HEK293 (cell line): ENCODE results near the gene RPL36.

Experiments
- BCL11B ChIP-seq: fragments of 450-650 bp; formaldehyde crosslinking; IDR thresholded peaks from 2 replicates; pipeline ENCODE4 v1.5.1; 2016; ENCODE audit warnings: low read depth, missing biosample characterization, missing genetic modification characterization
- OSR2 ChIP-seq: fragments of 450-650 bp; formaldehyde crosslinking; IDR thresholded peaks from 2 replicates; pipeline ENCODE4 v1.5.1; 2016; ENCODE audit warnings: missing biosample characterization, missing genetic modification characterization
- ZBTB21 ChIP-seq: fragments of 450-650 bp; formaldehyde crosslinking; IDR thresholded peaks from 2 replicates; pipeline ENCODE4 v1.5.1; 2017; ENCODE audit warnings: missing biosample characterization, missing genetic modification characterization
- ZNF114 ChIP-seq: fragments of 450-650 bp; formaldehyde crosslinking; IDR thresholded peaks from 2 replicates; pipeline ENCODE4 v1.5.0; 2017; ENCODE audit warnings: missing biosample characterization, missing genetic modification characterization
- ZNF121 ChIP-seq: fragments of 450-650 bp; formaldehyde crosslinking; IDR thresholded peaks from 2 replicates; pipeline ENCODE4 v1.5.1; 2016; ENCODE audit warnings: missing biosample characterization, missing genetic modification characterization
- ZNF16 ChIP-seq: fragments of 450-650 bp; formaldehyde crosslinking; IDR thresholded peaks from 2 replicates; pipeline ENCODE4 v1.5.1; 2016; ENCODE audit warnings: low read depth, missing biosample characterization, missing genetic modification characterization
- ZNF169 ChIP-seq: fragments of 450-650 bp; formaldehyde crosslinking; IDR thresholded peaks from 2 replicates; pipeline ENCODE4 v1.5.1; 2016; ENCODE audit warnings: missing biosample characterization, missing genetic modification characterization
- ZNF221 ChIP-seq: fragments of 450-650 bp; formaldehyde crosslinking; IDR thresholded peaks from 2 replicates; pipeline ENCODE4 v1.5.1; 2017; ENCODE audit warnings: missing biosample characterization, missing genetic modification characterization, borderline replicate concordance
- ZNF274 ChIP-seq, 2 experiments: fragments of 200-500 bp in 1 of 2; fragments of 450-650 bp in 1 of 2; sonication (Bioruptor generic) in 1 of 2; formaldehyde crosslinking in 1 of 2; IDR thresholded peaks; 2 replicates each; pipeline versions ENCODE4 v1.5.1 to v1.6.1; 2014 to 2016; ENCODE audit warnings: borderline replicate concordance in 1 of 2, inconsistent platforms in 1 of 2, low read length in 1 of 2, missing biosample characterization in 1 of 2, missing genetic modification characterization in 1 of 2
- ZNF473 ChIP-seq: fragments of 450-650 bp; formaldehyde crosslinking; IDR thresholded peaks from 2 replicates; pipeline ENCODE4 v1.5.1; 2017; ENCODE audit warnings: missing biosample characterization, missing genetic modification characterization
- ZNF521 ChIP-seq: fragments of 450-650 bp; formaldehyde crosslinking; IDR thresholded peaks from 2 replicates; pipeline ENCODE4 v1.5.1; 2017; ENCODE audit warnings: missing biosample characterization, mild to moderate bottlenecking, missing genetic modification characterization
- ZNF596 ChIP-seq: fragments of 450-650 bp; IDR thresholded peaks from 2 replicates; pipeline ENCODE4 v1.5.0; 2018; ENCODE audit warnings: missing biosample characterization, mild to moderate bottlenecking, missing genetic modification characterization, moderate library complexity
- ZNF626 ChIP-seq: fragments of 450-650 bp; sonication (Bioruptor Pico); formaldehyde crosslinking; IDR thresholded peaks from 2 replicates; pipeline ENCODE4 v1.5.1; 2018; ENCODE audit warnings: missing biosample characterization, missing genetic modification characterization, inconsistent platforms
- ZNF707 ChIP-seq: fragments of 450-650 bp; formaldehyde crosslinking; IDR thresholded peaks from 2 replicates; pipeline ENCODE4 v1.5.1; 2016; ENCODE audit warnings: missing biosample characterization, missing genetic modification characterization
- ZNF747 ChIP-seq: fragments of 450-650 bp; formaldehyde crosslinking; IDR thresholded peaks from 2 replicates; pipeline ENCODE4 v1.5.1; 2016; ENCODE audit warnings: missing biosample characterization, missing genetic modification characterization
- ZNF843 ChIP-seq: fragments of 450-650 bp; formaldehyde crosslinking; IDR thresholded peaks from 2 replicates; pipeline ENCODE4 v1.5.1; 2016; ENCODE audit warnings: missing biosample characterization, missing genetic modification characterization
- ZSCAN16 ChIP-seq: fragments of 450-650 bp; formaldehyde crosslinking; IDR thresholded peaks from 2 replicates; pipeline ENCODE4 v1.5.1; 2016; ENCODE audit warnings: missing biosample characterization, missing genetic modification characterization
- TF ChIP-seq, protein P1 (sequence below): fragments of 450-650 bp; formaldehyde crosslinking; IDR thresholded peaks from 2 replicates; pipeline ENCODE4 v1.5.1; 2016; ENCODE audit warnings: missing biosample characterization, missing genetic modification characterization
- TF ChIP-seq, protein P2 (sequence below): fragments of 450-650 bp; formaldehyde crosslinking; IDR thresholded peaks from 2 replicates; pipeline ENCODE4 v1.5.1; 2016; ENCODE audit warnings: missing biosample characterization, missing genetic modification characterization, borderline replicate concordance
- TF ChIP-seq, protein P3 (sequence below): fragments of 450-650 bp; formaldehyde crosslinking; IDR thresholded peaks from 2 replicates; pipeline ENCODE4 v1.5.1; 2017; ENCODE audit warnings: missing biosample characterization, missing genetic modification characterization
- TF ChIP-seq, protein P4 (sequence below): fragments of 450-650 bp; formaldehyde crosslinking; IDR thresholded peaks from 2 replicates; pipeline ENCODE4 v1.5.1; 2017; ENCODE audit warnings: missing biosample characterization, missing genetic modification characterization
- TF ChIP-seq, protein P5 (sequence below): fragments of 450-650 bp; formaldehyde crosslinking; IDR thresholded peaks from 2 replicates; pipeline ENCODE4 v1.5.1; 2016; ENCODE audit warnings: missing biosample characterization, missing genetic modification characterization
- TF ChIP-seq, protein P6 (sequence below): fragments of 450-650 bp; formaldehyde crosslinking; IDR thresholded peaks from 2 replicates; pipeline ENCODE4 v1.5.1; 2016; ENCODE audit warnings: missing biosample characterization, missing genetic modification characterization
- TF ChIP-seq, protein P7 (sequence below): fragments of 450-650 bp; formaldehyde crosslinking; IDR thresholded peaks from 2 replicates; pipeline ENCODE4 v1.5.0; 2017; ENCODE audit warnings: missing biosample characterization, missing genetic modification characterization, borderline replicate concordance

The RPL36 gene

DNA sequence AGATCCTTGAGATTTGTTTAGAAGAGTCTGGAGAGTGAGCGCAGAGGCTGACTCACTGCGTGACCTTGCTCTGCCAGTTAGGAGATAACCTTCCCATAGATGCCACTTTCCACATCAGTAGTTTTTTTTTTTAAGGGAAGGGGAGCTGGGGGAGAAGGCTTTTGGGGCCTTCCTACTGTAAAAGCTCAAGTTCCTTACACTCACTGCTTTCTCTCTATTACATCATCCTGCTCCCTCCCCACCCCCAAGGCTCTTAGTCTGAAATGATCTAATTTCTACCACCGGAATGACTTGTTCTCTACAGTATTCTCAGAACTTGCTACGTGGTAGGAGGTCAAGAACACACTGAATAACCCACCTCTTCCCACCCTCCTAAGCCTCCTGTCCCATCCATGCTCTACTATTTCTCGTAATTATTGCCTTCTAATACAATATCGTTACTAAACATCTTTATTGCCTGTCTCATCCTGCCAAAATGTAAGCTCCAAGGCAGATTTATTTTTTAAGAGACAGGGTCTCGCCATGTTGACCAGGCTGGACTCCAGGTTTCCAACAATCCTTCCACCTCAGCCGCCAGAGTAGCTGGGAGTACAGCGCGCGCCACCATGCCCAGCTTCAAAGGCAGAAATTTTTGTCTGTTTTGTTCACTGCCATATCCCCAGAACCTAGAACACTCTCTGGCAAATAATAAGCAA lies 28.6 kb downstream of the RPL36 start (continued):
- TF ChIP-seq ZNF843 = no peak; the same call in 1 of the 2 replicates
- no peak for TF ChIP-seq BCL11B (tag by site-specific recombination)
- TF ChIP-seq ZNF121 = no peak
- TF ChIP-seq, protein P1, sequence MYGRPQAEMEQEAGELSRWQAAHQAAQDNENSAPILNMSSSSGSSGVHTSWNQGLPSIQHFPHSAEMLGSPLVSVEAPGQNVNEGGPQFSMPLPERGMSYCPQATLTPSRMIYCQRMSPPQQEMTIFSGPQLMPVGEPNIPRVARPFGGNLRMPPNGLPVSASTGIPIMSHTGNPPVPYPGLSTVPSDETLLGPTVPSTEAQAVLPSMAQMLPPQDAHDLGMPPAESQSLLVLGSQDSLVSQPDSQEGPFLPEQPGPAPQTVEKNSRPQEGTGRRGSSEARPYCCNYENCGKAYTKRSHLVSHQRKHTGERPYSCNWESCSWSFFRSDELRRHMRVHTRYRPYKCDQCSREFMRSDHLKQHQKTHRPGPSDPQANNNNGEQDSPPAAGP (tag by site-specific recombination) = peak; percentile 55; the same call in 1 of the 2 replicates
- TF ChIP-seq ZNF114 (tag by site-specific recombination) = no peak
- TF ChIP-seq, protein P2, sequence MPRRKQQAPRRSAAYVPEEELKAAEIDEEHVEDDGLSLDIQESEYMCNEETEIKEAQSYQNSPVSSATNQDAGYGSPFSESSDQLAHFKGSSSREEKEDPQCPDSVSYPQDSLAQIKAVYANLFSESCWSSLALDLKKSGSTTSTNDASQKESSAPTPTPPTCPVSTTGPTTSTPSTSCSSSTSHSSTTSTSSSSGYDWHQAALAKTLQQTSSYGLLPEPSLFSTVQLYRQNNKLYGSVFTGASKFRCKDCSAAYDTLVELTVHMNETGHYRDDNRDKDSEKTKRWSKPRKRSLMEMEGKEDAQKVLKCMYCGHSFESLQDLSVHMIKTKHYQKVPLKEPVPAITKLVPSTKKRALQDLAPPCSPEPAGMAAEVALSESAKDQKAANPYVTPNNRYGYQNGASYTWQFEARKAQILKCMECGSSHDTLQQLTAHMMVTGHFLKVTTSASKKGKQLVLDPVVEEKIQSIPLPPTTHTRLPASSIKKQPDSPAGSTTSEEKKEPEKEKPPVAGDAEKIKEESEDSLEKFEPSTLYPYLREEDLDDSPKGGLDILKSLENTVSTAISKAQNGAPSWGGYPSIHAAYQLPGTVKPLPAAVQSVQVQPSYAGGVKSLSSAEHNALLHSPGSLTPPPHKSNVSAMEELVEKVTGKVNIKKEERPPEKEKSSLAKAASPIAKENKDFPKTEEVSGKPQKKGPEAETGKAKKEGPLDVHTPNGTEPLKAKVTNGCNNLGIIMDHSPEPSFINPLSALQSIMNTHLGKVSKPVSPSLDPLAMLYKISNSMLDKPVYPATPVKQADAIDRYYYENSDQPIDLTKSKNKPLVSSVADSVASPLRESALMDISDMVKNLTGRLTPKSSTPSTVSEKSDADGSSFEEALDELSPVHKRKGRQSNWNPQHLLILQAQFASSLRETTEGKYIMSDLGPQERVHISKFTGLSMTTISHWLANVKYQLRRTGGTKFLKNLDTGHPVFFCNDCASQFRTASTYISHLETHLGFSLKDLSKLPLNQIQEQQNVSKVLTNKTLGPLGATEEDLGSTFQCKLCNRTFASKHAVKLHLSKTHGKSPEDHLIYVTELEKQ = no peak
- TF ChIP-seq, protein P3, sequence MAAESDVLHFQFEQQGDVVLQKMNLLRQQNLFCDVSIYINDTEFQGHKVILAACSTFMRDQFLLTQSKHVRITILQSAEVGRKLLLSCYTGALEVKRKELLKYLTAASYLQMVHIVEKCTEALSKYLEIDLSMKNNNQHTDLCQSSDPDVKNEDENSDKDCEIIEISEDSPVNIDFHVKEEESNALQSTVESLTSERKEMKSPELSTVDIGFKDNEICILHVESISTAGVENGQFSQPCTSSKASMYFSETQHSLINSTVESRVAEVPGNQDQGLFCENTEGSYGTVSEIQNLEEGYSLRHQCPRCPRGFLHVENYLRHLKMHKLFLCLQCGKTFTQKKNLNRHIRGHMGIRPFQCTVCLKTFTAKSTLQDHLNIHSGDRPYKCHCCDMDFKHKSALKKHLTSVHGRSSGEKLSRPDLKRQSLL = peak; percentile 79
- TF ChIP-seq, protein P4, sequence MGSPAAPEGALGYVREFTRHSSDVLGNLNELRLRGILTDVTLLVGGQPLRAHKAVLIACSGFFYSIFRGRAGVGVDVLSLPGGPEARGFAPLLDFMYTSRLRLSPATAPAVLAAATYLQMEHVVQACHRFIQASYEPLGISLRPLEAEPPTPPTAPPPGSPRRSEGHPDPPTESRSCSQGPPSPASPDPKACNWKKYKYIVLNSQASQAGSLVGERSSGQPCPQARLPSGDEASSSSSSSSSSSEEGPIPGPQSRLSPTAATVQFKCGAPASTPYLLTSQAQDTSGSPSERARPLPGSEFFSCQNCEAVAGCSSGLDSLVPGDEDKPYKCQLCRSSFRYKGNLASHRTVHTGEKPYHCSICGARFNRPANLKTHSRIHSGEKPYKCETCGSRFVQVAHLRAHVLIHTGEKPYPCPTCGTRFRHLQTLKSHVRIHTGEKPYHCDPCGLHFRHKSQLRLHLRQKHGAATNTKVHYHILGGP (tag by site-specific recombination) = no peak
- no peak for TF ChIP-seq ZNF747 (tag by site-specific recombination)
- TF ChIP-seq, protein P5, sequence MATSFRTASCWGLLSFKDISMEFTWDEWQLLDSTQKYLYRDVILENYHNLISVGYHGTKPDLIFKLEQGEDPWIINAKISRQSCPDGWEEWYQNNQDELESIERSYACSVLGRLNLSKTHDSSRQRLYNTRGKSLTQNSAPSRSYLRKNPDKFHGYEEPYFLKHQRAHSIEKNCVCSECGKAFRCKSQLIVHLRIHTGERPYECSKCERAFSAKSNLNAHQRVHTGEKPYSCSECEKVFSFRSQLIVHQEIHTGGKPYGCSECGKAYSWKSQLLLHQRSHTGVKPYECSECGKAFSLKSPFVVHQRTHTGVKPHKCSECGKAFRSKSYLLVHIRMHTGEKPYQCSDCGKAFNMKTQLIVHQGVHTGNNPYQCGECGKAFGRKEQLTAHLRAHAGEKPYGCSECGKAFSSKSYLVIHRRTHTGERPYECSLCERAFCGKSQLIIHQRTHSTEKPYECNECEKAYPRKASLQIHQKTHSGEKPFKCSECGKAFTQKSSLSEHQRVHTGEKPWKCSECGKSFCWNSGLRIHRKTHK = no peak
- TF ChIP-seq ZNF169 (tag by site-specific recombination) = no peak
- TF ChIP-seq ZNF707 = no peak
- TF ChIP-seq, protein P6, sequence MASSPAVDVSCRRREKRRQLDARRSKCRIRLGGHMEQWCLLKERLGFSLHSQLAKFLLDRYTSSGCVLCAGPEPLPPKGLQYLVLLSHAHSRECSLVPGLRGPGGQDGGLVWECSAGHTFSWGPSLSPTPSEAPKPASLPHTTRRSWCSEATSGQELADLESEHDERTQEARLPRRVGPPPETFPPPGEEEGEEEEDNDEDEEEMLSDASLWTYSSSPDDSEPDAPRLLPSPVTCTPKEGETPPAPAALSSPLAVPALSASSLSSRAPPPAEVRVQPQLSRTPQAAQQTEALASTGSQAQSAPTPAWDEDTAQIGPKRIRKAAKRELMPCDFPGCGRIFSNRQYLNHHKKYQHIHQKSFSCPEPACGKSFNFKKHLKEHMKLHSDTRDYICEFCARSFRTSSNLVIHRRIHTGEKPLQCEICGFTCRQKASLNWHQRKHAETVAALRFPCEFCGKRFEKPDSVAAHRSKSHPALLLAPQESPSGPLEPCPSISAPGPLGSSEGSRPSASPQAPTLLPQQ = peak; percentile 77
- TF ChIP-seq ZNF221 (tag by site-specific recombination) = no peak
- no peak for TF ChIP-seq ZNF626 (tag by site-specific recombination)
- TF ChIP-seq ZBTB21 (tag by site-specific recombination) = peak; percentile 85
- no peak for TF ChIP-seq ZNF521 (tag by site-specific recombination)
- TF ChIP-seq, protein P7, sequence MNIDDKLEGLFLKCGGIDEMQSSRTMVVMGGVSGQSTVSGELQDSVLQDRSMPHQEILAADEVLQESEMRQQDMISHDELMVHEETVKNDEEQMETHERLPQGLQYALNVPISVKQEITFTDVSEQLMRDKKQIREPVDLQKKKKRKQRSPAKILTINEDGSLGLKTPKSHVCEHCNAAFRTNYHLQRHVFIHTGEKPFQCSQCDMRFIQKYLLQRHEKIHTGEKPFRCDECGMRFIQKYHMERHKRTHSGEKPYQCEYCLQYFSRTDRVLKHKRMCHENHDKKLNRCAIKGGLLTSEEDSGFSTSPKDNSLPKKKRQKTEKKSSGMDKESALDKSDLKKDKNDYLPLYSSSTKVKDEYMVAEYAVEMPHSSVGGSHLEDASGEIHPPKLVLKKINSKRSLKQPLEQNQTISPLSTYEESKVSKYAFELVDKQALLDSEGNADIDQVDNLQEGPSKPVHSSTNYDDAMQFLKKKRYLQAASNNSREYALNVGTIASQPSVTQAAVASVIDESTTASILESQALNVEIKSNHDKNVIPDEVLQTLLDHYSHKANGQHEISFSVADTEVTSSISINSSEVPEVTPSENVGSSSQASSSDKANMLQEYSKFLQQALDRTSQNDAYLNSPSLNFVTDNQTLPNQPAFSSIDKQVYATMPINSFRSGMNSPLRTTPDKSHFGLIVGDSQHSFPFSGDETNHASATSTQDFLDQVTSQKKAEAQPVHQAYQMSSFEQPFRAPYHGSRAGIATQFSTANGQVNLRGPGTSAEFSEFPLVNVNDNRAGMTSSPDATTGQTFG = no peak
- TF ChIP-seq OSR2 (tag by site-specific recombination) = peak; percentile 62
- TF ChIP-seq ZSCAN16 (tag by site-specific recombination) = no peak
- no peak for TF ChIP-seq ZNF596 (tag by site-specific recombination)
- TF ChIP-seq ZNF274 (IDR thresholded peaks at IDR 0.05; ENCODE audit: low read length) = no peak
- no peak for TF ChIP-seq ZNF274 (tag by site-specific recombination; IDR thresholded peaks at IDR 0.05; ENCODE audit: borderline replicate concordance)
- TF ChIP-seq ZNF16 = no peak
- TF ChIP-seq ZNF473 = no peak
